PC-3 (cell line): Measurements from ENCODE around the gene DNAJB9. TPM values are rescaled to one million over a fixed set of nuclear protein-coding genes. Genes with fewer than 3 reads are reported as not detected.

Source experiments
- ATAC-seq: fragments of 200-7000 bp; cut with Tn5 transposase; 2 replicates; pipeline ENCODE4 v1.9.1; 2020; ENCODE audit warnings: mild to moderate bottlenecking, moderate library complexity
- Bru-seq: library from RNA; stranded (reverse); fragments of 400-500 nt; gene quantifications from one replicate; lab custom pipeline; 2021; lab: Mats Ljungman, UMichigan
- BruChase-seq, 2 experiments: library from RNA; stranded (reverse); fragments of 400-500 nt; gene quantifications; one replicate each; lab custom pipeline; 2021; lab: Mats Ljungman, UMichigan
- BruUV-seq: library from RNA; stranded (reverse); fragments of 400-500 nt; replicated peaks from 2 replicates; lab custom pipeline; 2021; lab: Mats Ljungman, UMichigan
- CTCF ChIA-PET: fragments of 300-600 bp; sonication (Branson Sonifier 250); formaldehyde crosslinking; loops from one replicate; lab custom pipeline; 2022; ENCODE audit warnings: antibody characterized with exemption; lab: Charles Lee
- POLR2A ChIA-PET: fragments of 300-600 bp; sonication (Branson Sonifier 250); formaldehyde crosslinking; loops from one replicate; lab custom pipeline; 2022; ENCODE audit warnings: antibody characterized with exemption; ENCODE audit not compliant: unreplicated experiment; lab: Charles Lee
- DNase-seq: peaks from one replicate; pipeline ENCODE4 v3.0.0-alpha.2; 2015
- H2AFZ ChIP-seq: fragments of 300-600 bp; sonication (generic); 2 replicates; pipeline ENCODE4 v1.6.0; 2016; ENCODE audit warnings: antibody characterized with exemption, low read length
- H3F3A ChIP-seq: fragments of 300-600 bp; sonication (generic); one replicate; pipeline ENCODE4 v1.6.0; 2017; ENCODE audit warnings: antibody characterized with exemption, low read length, control low read depth, mild to moderate bottlenecking; ENCODE audit not compliant: unreplicated experiment
- H3K27ac ChIP-seq: fragments of 300-600 bp; sonication (generic); 2 replicates; pipeline ENCODE4 v1.5.1; 2016; ENCODE audit warnings: mild to moderate bottlenecking, low read length
- H3K27me3 ChIP-seq: fragments of 300-600 bp; sonication (generic); 2 replicates; pipeline ENCODE4 v1.6.1; 2016; ENCODE audit warnings: low read length, mixed read lengths
- H3K36me3 ChIP-seq: fragments of 300-600 bp; sonication (generic); 2 replicates; pipeline ENCODE4 v1.6.1; 2016; ENCODE audit warnings: low read depth, mixed run types, low read length, mixed read lengths
- H3K4me1 ChIP-seq: fragments of 300-600 bp; sonication (generic); 2 replicates; pipeline ENCODE4 v1.5.1; 2016; ENCODE audit warnings: low read length; ENCODE audit not compliant: insufficient read depth
- H3K4me2 ChIP-seq: fragments of 300-600 bp; sonication (generic); 2 replicates; pipeline ENCODE4 v1.6.0; 2016; ENCODE audit warnings: low read length
- H3K4me3 ChIP-seq: fragments of 300-600 bp; sonication (generic); 2 replicates; pipeline ENCODE4 v1.5.1; 2016; ENCODE audit warnings: mild to moderate bottlenecking, low read length, mixed read lengths
- H3K79me2 ChIP-seq: fragments of 300-600 bp; sonication (generic); 2 replicates; pipeline ENCODE4 v1.6.1; 2017; ENCODE audit warnings: low read length, mixed read lengths
- H3K9ac ChIP-seq: fragments of 300-600 bp; sonication (generic); 2 replicates; pipeline ENCODE4 v1.6.0; 2016; ENCODE audit warnings: mild to moderate bottlenecking, low read length
- H3K9me2 ChIP-seq: fragments of 300-600 bp; sonication (generic); replicated peaks from 2 replicates; pipeline ENCODE4 v1.6.1; 2016; ENCODE audit warnings: mixed run types, low read length, mixed read lengths
- H3K9me3 ChIP-seq: fragments of 300-600 bp; sonication (generic); 2 replicates; pipeline ENCODE4 v1.6.1; 2016; ENCODE audit warnings: low read length, mixed read lengths
- H4K20me1 ChIP-seq: fragments of 300-600 bp; sonication (generic); 2 replicates; pipeline ENCODE4 v1.6.1; 2016; ENCODE audit warnings: low read length, mixed read lengths
- EZH2 ChIP-seq: fragments of 300-600 bp; sonication (generic); IDR thresholded peaks from one replicate; pipeline ENCODE4 v1.6.1; 2017; ENCODE audit warnings: antibody characterized with exemption, mild to moderate bottlenecking, low read length; ENCODE audit not compliant: unreplicated experiment
- EZH2phosphoT487 ChIP-seq: fragments of 300-600 bp; sonication (generic); IDR thresholded peaks from 2 replicates; pipeline ENCODE4 v1.6.1; 2018; ENCODE audit warnings: mild to moderate bottlenecking, antibody characterized with exemption, low read length, borderline replicate concordance
- intact Hi-C: fragments of 100-400 bp; cut with micrococcal nuclease; formaldehyde crosslinking; loops from 2 replicates; pipeline ENCODE4 v1.9.0; 2023
- long read RNA-seq: library from polyadenylated mRNA; unstranded; transcript quantifications from one replicate; pipeline ENCODE4 v2.0.0, GENCODE V29; 2021; ENCODE audit not compliant: unreplicated experiment
- total RNA-seq: library from RNA; depleted of rRNA; stranded (reverse); fragments of >200 nt; gene quantifications from 2 replicates; pipeline ENCODE4 v1.2.3, GENCODE V29; 2014; rRNA removed
- TF ChIP-seq, protein P1 (sequence below): fragments of 300-600 bp; sonication (generic); conservative IDR thresholded peaks from 2 replicates; pipeline ENCODE4 v1.5.1; 2017; ENCODE audit warnings: antibody characterized with exemption, low read depth, mild to moderate bottlenecking, low read length

Gene DNAJB9
- 19.2 and 24.0 TPM in 2 replicates for total RNA-seq
- Bru-seq, nascent RNA = percentile 98 among the genes with signal in this experiment
- percentile 97 among the genes with signal in this experiment for BruChase-seq, experiment 1, labeled RNA remaining after a 6-hour chase
- BruChase-seq, experiment 2, labeled RNA remaining after a 2-hour chase = percentile 99 among the genes with signal in this experiment
- long read RNA-seq, transcript DNAJB9-201 (3 exons, 2,715 nt) = major isoform, 172 of 188 reads
- long read RNA-seq, partial matches to known transcripts = 8 of 188 reads
- long read RNA-seq, other reads (novel, unspliced or antisense) = 7 of 188 reads

DNA sequence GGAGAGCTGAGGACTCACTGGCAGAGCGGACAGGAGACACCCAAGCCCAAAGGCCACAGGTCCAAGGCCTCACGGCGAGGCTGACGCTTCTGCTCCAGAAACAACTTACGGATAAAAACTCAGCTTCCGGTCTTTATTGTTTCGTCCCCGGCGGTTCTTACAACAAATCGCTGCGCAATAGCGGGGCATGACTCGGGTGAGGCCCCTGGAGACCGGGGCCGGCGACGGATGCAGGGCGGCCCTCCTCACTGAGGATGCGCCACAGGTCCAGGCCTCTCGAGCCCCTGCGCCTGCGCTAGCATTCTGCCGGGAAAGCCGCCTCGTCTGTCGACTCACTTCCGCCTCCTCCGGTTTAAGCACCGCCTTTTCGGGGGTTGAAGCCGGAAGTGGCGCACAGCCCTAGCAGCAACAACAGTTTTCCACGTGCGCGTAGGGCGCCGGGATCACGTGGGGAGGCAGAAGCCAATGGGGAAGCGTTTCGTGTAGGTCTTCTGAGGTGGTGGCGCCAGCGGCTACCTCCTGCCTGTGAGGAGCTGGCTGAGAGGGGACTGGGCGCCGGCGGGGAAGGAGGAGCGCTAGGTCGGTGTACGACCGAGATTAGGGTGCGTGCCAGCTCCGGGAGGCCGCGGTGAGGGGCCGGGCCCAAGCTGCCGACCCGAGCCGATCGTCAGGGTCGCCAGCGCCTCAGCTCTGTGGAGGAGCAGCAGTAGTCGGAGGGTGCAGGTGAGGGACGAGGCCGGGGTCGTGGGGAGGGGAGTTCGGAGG is at the start of gene DNAJB9, which contains the start of gene THAP5:
Gene DNAJB9, plus strand, starts transcription at position 494 of the 765 bp plus-strand sequence. CDS start 1,853 bp downstream, outside the sequence.
Gene THAP5, minus strand, starts transcription at position 326 of the 765 bp plus-strand sequence. Its CDS starts 137 bp downstream, at position 189.
- Histone ChIP-seq H3K4me2 (peak within 1 kb of the TSS; percentile 87), H3K27me3 (no peaks in the 10 kb centered on the region), H3K4me3 (peak within 1 kb of the TSS; percentile 73), H3K79me2 (peaks cover 69% of the 10 kb centered on the region), H3K27ac (peak within 1 kb of the TSS; percentile 71), H4K20me1 (0 out of 2 replicates have a peak, but pooled peaks cover 7% of the 10 kb centered on the region), H3K4me1 (peaks cover 17% of the 10 kb centered on the region), H2AFZ (peak within 1 kb of the TSS; percentile 75), H3F3A (no peaks in the 10 kb centered on the region), H3K9me2 (no peaks in the 10 kb centered on the region), H3K9me3 (no peaks in the 10 kb centered on the region), H3K36me3 (peaks cover 18% of the 10 kb centered on the region), H3K9ac (peak within 1 kb of the TSS; percentile 90)
- CTCF ChIA-PET = interaction anchor here (0.5 kb wide), 1 partner anchor 233 kb away, joined by 12 read pairs; no protein-coding TSS in a partner anchor
- POLR2A ChIA-PET = interaction anchor here (0.7 kb wide), 1 partner anchor 44 kb away, joined by 4 read pairs; the partner anchor contains the start of gene PNPLA8
- intact Hi-C loops = loop anchor here (1.0 kb wide), 1 partner anchor 43 kb away; the partner anchor contains the start of gene PNPLA8
- ATAC-seq = peak; percentile 94
- TF ChIP-seq EZH2phosphoT487 = no peak
- TF ChIP-seq EZH2 = no peak
- TF ChIP-seq, protein P1, sequence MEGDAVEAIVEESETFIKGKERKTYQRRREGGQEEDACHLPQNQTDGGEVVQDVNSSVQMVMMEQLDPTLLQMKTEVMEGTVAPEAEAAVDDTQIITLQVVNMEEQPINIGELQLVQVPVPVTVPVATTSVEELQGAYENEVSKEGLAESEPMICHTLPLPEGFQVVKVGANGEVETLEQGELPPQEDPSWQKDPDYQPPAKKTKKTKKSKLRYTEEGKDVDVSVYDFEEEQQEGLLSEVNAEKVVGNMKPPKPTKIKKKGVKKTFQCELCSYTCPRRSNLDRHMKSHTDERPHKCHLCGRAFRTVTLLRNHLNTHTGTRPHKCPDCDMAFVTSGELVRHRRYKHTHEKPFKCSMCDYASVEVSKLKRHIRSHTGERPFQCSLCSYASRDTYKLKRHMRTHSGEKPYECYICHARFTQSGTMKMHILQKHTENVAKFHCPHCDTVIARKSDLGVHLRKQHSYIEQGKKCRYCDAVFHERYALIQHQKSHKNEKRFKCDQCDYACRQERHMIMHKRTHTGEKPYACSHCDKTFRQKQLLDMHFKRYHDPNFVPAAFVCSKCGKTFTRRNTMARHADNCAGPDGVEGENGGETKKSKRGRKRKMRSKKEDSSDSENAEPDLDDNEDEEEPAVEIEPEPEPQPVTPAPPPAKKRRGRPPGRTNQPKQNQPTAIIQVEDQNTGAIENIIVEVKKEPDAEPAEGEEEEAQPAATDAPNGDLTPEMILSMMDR = no peak
- no TSS peak for BruUV-seq
- DNase-seq = peak; percentile 98

DNA sequence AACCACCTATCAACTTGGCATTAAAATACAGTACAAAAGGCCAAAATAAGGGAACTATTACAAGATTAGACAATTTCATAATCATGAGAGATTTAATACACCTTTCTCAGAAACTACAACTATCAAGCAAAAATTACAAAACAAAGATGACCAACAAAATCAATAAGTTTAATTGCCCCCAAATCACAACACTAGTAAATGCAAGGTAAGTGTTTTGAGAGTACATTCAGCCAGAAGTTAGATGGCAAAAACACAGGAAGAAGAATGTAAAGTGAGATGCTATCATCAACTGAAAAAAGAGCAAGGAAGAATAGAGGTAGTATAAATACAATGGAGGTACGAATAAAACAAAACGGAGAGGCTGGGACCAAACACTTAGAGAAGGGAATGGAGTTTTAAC is 46.9 kb upstream of the DNAJB9 start:
- H4K20me1 ChIP-seq = peaks cover 4% of the 10 kb centered on the region; the same call in 1 of the 2 replicates
- no peaks in the 10 kb centered on the region for H3K27me3 ChIP-seq
- no TSS peak for BruUV-seq
- POLR2A ChIA-PET = interaction anchor here (0.6 kb wide), 1 partner anchor 1928 kb away, joined by 4 read pairs; no protein-coding TSS in a partner anchor
- no peaks in the 10 kb centered on the region for H3K9me2 ChIP-seq
- CTCF ChIA-PET = no interaction called here
- peaks cover 49% of the 10 kb centered on the region for H3K79me2 ChIP-seq
- no peak for ATAC-seq
- no peak overlapping the region for H3K9ac ChIP-seq
- peaks cover 4% of the 10 kb centered on the region; the same call in 1 of the 2 replicates for H3K36me3 ChIP-seq
- TF ChIP-seq EZH2phosphoT487 (no peak), EZH2 (no peak)
- TF ChIP-seq, protein P1 = no peak
- DNase-seq = no peak
- H3K4me2 ChIP-seq = 0 out of 2 replicates have a peak overlapping the region, but pooled peaks have one; percentile 96
- no peak overlapping the region for H2AFZ ChIP-seq
- H3K4me3 ChIP-seq = no peak overlapping the region
- no peak overlapping the region for H3K27ac ChIP-seq
- intact Hi-C loops = no loop called here
- H3K4me1 ChIP-seq = peaks cover 27% of the 10 kb centered on the region
- no peaks in the 10 kb centered on the region for H3K9me3 ChIP-seq
- H3F3A ChIP-seq = no peaks in the 10 kb centered on the region
